CD14-positive monocyte (primary cell): Measurements from ENCODE around the gene CCDC70. TPM values are rescaled to one million over a fixed set of nuclear protein-coding genes. Genes with fewer than 3 reads are reported as not detected.

ENCODE experiments used
- DNase-seq, 3 donors: peaks; one replicate each; pipeline ENCODE4 v3.0.0-alpha.2; 2011 to 2022
- H2AFZ ChIP-seq: 2 replicates; pipeline ENCODE4 v1.6.0; 2012; ENCODE audit warnings: mild to moderate bottlenecking, low read depth, low read length, inconsistent platforms; ENCODE audit not compliant: insufficient read depth, poor library complexity, severe bottlenecking
- H3K27ac ChIP-seq, 2 donors: 1 replicate in 1 of 2; 2 replicates in 1 of 2; pipeline ENCODE4 v1.5.1; 2012 to 2013; ENCODE audit warnings: low read length in 2 of 2, control low read depth in 1 of 2, inconsistent platforms in 1 of 2, low read depth in 1 of 2, mild to moderate bottlenecking in 1 of 2
- H3K27me3 ChIP-seq, 2 donors: one replicate each; pipeline versions ENCODE4 v1.6.0 to v1.6.1; 2011 to 2013; ENCODE audit warnings: low read length in 2 of 2; ENCODE audit not compliant: control insufficient read depth in 2 of 2, insufficient read depth in 2 of 2
- H3K36me3 ChIP-seq, 2 donors: replicated peaks in 1 of 2; 1 replicate in 1 of 2; 2 replicates in 1 of 2; pipeline versions ENCODE4 v1.5.1 to v1.6.1; 2012 to 2013; ENCODE audit warnings: low read length in 2 of 2, control low read depth in 1 of 2, inconsistent platforms in 1 of 2, mild to moderate bottlenecking in 1 of 2; ENCODE audit not compliant: insufficient read depth in 2 of 2, control insufficient read depth in 1 of 2
- H3K4me1 ChIP-seq, 2 donors: 1 replicate in 1 of 2; 2 replicates in 1 of 2; pipeline versions ENCODE4 v1.5.1 to v1.6.1; 2012 to 2013; ENCODE audit warnings: low read length in 2 of 2, control low read depth in 1 of 2, inconsistent platforms in 1 of 2, mild to moderate bottlenecking in 1 of 2, moderate library complexity in 1 of 2; ENCODE audit not compliant: insufficient read depth in 2 of 2, control insufficient read depth in 1 of 2
- H3K4me2 ChIP-seq: replicated peaks from 2 replicates; pipeline ENCODE3; 2012; ENCODE audit warnings: low read length, moderate library complexity, mild to moderate bottlenecking; ENCODE audit not compliant: poor library complexity, severe bottlenecking; ENCODE audit errors: extremely low read depth
- H3K4me3 ChIP-seq, 3 experiments: fragments of 200-600 bp in 1 of 3; sonication (generic) in 1 of 3; replicated peaks in 1 of 3; 1 replicate in 2 of 3; 2 replicates in 1 of 3; pipeline ENCODE4 v1.5.1; 2011 to 2013; ENCODE audit warnings: low read length in 3 of 3, mild to moderate bottlenecking in 3 of 3, control low read depth in 2 of 3, low read depth in 2 of 3, inconsistent platforms in 1 of 3, moderate library complexity in 1 of 3
- H3K79me2 ChIP-seq: 2 replicates; pipeline ENCODE4 v1.6.0; 2012; ENCODE audit warnings: mild to moderate bottlenecking, control low read depth, inconsistent platforms, low read length, moderate library complexity; ENCODE audit not compliant: insufficient read depth
- H3K9ac ChIP-seq: 2 replicates; pipeline ENCODE4 v1.6.0; 2017; ENCODE audit warnings: low read length, mild to moderate bottlenecking; ENCODE audit not compliant: insufficient read depth, poor library complexity, severe bottlenecking
- H3K9me3 ChIP-seq, 2 donors: replicated peaks in 1 of 2; 1 replicate in 1 of 2; 2 replicates in 1 of 2; pipeline versions ENCODE4 v1.5.1 to v1.6.1; 2012 to 2013; ENCODE audit warnings: low read length in 2 of 2, control low read depth in 1 of 2; ENCODE audit not compliant: control insufficient read depth in 1 of 2, insufficient read depth in 1 of 2
- H4K20me1 ChIP-seq: 2 replicates; pipeline ENCODE4 v1.6.0; 2012; ENCODE audit warnings: mild to moderate bottlenecking, low read length, control low read depth, moderate library complexity; ENCODE audit not compliant: insufficient read depth
- H3K27ac Mint-ChIP-seq, 7 donors: one replicate each; pipeline ENCODE4 v1.8.0; 2020; ENCODE audit warnings: mild to moderate bottlenecking in 7 of 7, mixed read lengths in 7 of 7, moderate library complexity in 6 of 7, inconsistent platforms in 2 of 7
- H3K27me3 Mint-ChIP-seq, 3 donors: one replicate each; pipeline ENCODE4 v1.8.0; 2021 to 2022; ENCODE audit warnings: low read depth in 3 of 3, mild to moderate bottlenecking in 3 of 3, mixed read lengths in 3 of 3, moderate library complexity in 3 of 3, inconsistent platforms in 1 of 3
- H3K36me3 Mint-ChIP-seq, 2 donors: one replicate each; pipeline ENCODE4 v1.8.0; 2020; ENCODE audit warnings: mixed read lengths in 2 of 2, inconsistent platforms in 1 of 2, mild to moderate bottlenecking in 1 of 2
- H3K4me1 Mint-ChIP-seq: one replicate; pipeline ENCODE4 v1.8.0; 2020; ENCODE audit warnings: mild to moderate bottlenecking, mixed read lengths
- H3K4me3 Mint-ChIP-seq, 2 donors: one replicate each; pipeline ENCODE4 v1.8.0; 2020; ENCODE audit warnings: mild to moderate bottlenecking in 2 of 2, mixed read lengths in 2 of 2, moderate library complexity in 1 of 2
- H3K9me3 Mint-ChIP-seq, 7 donors: one replicate each; pipeline ENCODE4 v1.8.0; 2020 to 2022; ENCODE audit warnings: mixed read lengths in 7 of 7, mild to moderate bottlenecking in 6 of 7, moderate library complexity in 6 of 7, inconsistent platforms in 2 of 7
- CTCF ChIP-seq: fragments of 200-600 bp; IDR thresholded peaks from one replicate; pipeline ENCODE4 v1.8.0; 2022; ENCODE audit warnings: antibody characterized with exemption, mild to moderate bottlenecking
- WGBS: methylation state at CpG from one replicate; pipeline ENCODE4 v1.1.5; 2013; ENCODE audit warnings: missing lambda C conversion rate; ENCODE audit not compliant: insufficient coverage; 5-methylcytosine and 5-hydroxymethylcytosine counted together
- intact Hi-C, 2 donors: fragments of 100-400 bp; cut with micrococcal nuclease; formaldehyde crosslinking; loops; one replicate each; pipeline versions ENCODE4 v1.15.0 to v1.15.1; 2023
- polyA plus RNA-seq, 3 donors: library from polyadenylated mRNA; depleted of rRNA in 1 of 3; unstranded in 2 of 3; stranded (reverse) in 1 of 3; fragments of 300-500 nt in 2 of 3; fragments of >200 nt in 1 of 3; fragmentation: Illumina TruSeq in 2 of 3; gene quantifications; 1 replicate in 2 of 3; 2 replicates in 1 of 3; pipeline ENCODE4 v1.2.3, GENCODE V29; 2012 to 2021

Gene CCDC70
- polyA plus RNA-seq, 3 donors, result not detected

GRCh38 chr13:51870616-51871015 is 8.8 kb downstream of the CCDC70 start:
- Histone ChIP-seq H3K9ac (no peak overlapping the region), H3K4me3 (no peak overlapping the region), H3K27ac (no peak overlapping the region), H3K27me3 (no peaks in the 10 kb centered on the region), H3K4me1 (no peaks in the 10 kb centered on the region), H2AFZ (no peak overlapping the region), H3K9me3 (no peaks in the 10 kb centered on the region), H3K79me2 (no peaks in the 10 kb centered on the region), H3K4me2 (no peak overlapping the region), H3K36me3 (no peaks in the 10 kb centered on the region), H4K20me1 (no peaks in the 10 kb centered on the region)
- Mint-ChIP-seq H3K36me3 (no peaks in the 10 kb centered on the region), H3K27ac (no peak overlapping the region), H3K4me3 (no peak overlapping the region), H3K4me1 (no peaks in the 10 kb centered on the region), H3K27me3 (peaks cover 1 to 2% (median 1%) of the 10 kb centered on the region in 3 donors), H3K9me3 (peaks cover 0 to 3% (median 0%) of the 10 kb centered on the region in 7 donors)
- no peak for TF ChIP-seq CTCF
- intact Hi-C loops, result no loop called here
- DNase-seq, result no peak
- WGBS, result no CpG with 5 or more reads among the region's 3 CpGs

- H3K27ac Mint-ChIP-seq, result peak overlapping the region in 2 of 7 donors; percentile 74 to 81
- H3K4me3 ChIP-seq, result no peak overlapping the region
- TF ChIP-seq CTCF, result no peak
- H3K27me3 Mint-ChIP-seq, result peaks cover 0 to 4% (median 2%) of the 10 kb centered on the region in 3 donors
- H3K36me3 ChIP-seq, result no peaks in the 10 kb centered on the region
- no peaks in the 10 kb centered on the region for H3K4me1 Mint-ChIP-seq
- no CpG with 5 or more reads among the region's 6 CpGs for WGBS
- H3K4me3 Mint-ChIP-seq, result no peak overlapping the region
- intact Hi-C loops, result no loop called here
- H3K27ac ChIP-seq, result no peak overlapping the region
- no peak overlapping the region for H3K4me2 ChIP-seq
- no peaks in the 10 kb centered on the region for H3K9me3 ChIP-seq
- H3K9me3 Mint-ChIP-seq, result peaks cover 0 to 3% (median 0%) of the 10 kb centered on the region in 7 donors
- no peak for DNase-seq
- no peaks in the 10 kb centered on the region for H3K36me3 Mint-ChIP-seq
- H3K27me3 ChIP-seq, result no peaks in the 10 kb centered on the region
- H2AFZ ChIP-seq, result peak overlapping the region; percentile 2
- H3K9ac ChIP-seq, result no peak overlapping the region
- H3K4me1 ChIP-seq, result no peaks in the 10 kb centered on the region
- no peaks in the 10 kb centered on the region for H4K20me1 ChIP-seq
- no peaks in the 10 kb centered on the region for H3K79me2 ChIP-seq
Measured at GRCh38 chr13:51873117-51873798, 11.5 kb downstream of the CCDC70 start.
